T-helper 2 cell treated with Interferon-gamma antibody and Interleukin-4, amounts not matched to agents 5 μg/mL and 100 μg/mL, for 36 hours (primary cell): ENCODE results near the gene STK25.

Source experiments
- DNase-seq: peaks from one replicate; pipeline ENCODE4 v3.0.0; 2021; ENCODE audit warnings: low spot score
- H3K27ac Mint-ChIP-seq: one replicate; pipeline ENCODE4 v1.8.0; 2021; ENCODE audit warnings: mild to moderate bottlenecking, mixed read lengths
- H3K27me3 Mint-ChIP-seq: one replicate; pipeline ENCODE4 v1.8.0; 2021; ENCODE audit warnings: low read depth, mixed read lengths
- H3K36me3 Mint-ChIP-seq: one replicate; pipeline ENCODE4 v1.8.0; 2021; ENCODE audit warnings: low read depth, mixed read lengths
- H3K4me1 Mint-ChIP-seq: one replicate; pipeline ENCODE4 v1.8.0; 2021; ENCODE audit warnings: low read depth, mixed read lengths
- H3K4me3 Mint-ChIP-seq: one replicate; pipeline ENCODE4 v1.8.0; 2022; ENCODE audit warnings: mild to moderate bottlenecking, moderate library complexity, mixed read lengths
- H3K9me3 Mint-ChIP-seq: one replicate; pipeline ENCODE4 v1.8.0; 2021; ENCODE audit warnings: mixed read lengths

STK25 gene

DNA sequence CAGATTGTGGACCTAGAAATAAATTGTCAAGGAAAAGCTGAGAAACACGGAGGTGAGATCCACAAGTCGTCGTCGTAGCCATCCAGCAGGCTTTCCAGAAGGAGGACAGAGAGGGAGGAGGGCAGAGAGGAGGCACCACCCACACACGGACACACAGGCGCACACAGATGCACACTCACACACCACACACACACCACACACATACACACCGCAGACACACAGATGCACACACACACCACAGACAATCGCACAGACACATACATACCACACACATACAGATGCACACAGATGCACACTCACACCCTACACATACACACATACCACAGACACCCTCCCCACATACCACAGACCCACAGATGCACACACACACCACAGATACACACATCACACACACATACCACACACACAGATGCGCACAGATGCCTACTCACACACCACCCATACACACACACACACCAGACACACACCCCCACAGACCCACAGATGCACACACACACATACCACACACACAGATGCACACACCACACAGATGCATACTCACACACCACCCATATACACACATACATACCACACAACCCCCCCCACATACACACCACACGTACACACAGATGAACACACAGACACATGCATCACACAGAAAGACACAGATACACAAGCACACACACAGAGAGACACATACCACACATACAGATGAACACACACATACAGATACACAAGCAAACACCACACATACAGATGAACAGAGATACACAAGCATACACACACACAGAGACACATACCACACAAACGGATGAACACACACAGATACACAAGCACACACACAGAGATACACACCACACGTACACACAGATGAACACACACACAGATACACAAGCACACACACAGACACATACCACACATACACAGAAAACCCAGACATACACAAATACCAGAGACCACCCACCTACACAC lies 37.4 kb upstream of the STK25 start:
- H3K4me1 Mint-ChIP-seq = no peaks in the 10 kb centered on the region
- H3K9me3 Mint-ChIP-seq = no peaks in the 10 kb centered on the region
- H3K4me3 Mint-ChIP-seq = no peak overlapping the region
- H3K36me3 Mint-ChIP-seq = no peaks in the 10 kb centered on the region
- H3K27ac Mint-ChIP-seq = no peak overlapping the region
- no peak for DNase-seq
- H3K27me3 Mint-ChIP-seq = peaks cover 24% of the 10 kb centered on the region

DNA sequence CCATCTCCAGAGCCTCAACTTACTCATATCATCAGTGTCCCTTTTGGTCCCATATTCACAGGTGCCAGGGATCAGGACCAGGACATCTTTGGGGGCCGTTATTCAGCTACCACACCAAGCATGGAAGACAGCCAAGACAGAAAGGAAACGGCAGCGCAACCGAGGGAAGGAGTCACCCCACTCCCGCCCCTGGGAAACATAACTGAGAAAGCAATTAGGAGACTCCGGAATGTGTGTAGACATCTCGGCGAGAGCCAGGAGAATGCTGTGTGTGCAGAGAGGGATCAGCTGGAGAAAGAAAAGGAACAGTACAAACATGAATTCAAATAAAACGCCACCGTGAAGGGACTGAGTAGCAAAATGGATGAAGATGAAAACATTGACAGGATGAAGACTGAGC lies 36.7 kb upstream of the STK25 start:
- no peak overlapping the region for H3K4me3 Mint-ChIP-seq
- no peaks in the 10 kb centered on the region for H3K9me3 Mint-ChIP-seq
- H3K4me1 Mint-ChIP-seq = peaks cover 2% of the 10 kb centered on the region
- no peak for DNase-seq
- no peak overlapping the region for H3K27ac Mint-ChIP-seq
- peaks cover 29% of the 10 kb centered on the region for H3K27me3 Mint-ChIP-seq
- no peaks in the 10 kb centered on the region for H3K36me3 Mint-ChIP-seq

DNA sequence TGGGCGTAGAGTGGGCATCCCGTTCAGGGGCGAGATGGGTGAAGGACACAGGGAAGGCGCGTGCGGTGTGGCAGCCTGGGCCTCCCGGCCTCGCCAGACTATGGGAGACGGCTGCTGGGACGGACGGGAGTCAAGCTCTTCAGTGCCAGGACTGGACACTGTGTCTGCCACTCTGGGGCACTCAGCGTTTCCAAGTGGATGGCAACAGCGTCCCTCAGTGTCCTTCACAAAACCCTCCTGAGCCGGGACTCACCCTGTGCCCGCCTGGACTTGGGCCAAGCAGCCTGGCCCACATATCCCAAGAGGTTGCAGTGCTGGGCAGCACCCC lies 33.9 kb upstream of the STK25 start:
- H3K27me3 Mint-ChIP-seq = peaks cover 27% of the 10 kb centered on the region
- H3K36me3 Mint-ChIP-seq = no peaks in the 10 kb centered on the region
- no peak overlapping the region for H3K4me3 Mint-ChIP-seq

DNA sequence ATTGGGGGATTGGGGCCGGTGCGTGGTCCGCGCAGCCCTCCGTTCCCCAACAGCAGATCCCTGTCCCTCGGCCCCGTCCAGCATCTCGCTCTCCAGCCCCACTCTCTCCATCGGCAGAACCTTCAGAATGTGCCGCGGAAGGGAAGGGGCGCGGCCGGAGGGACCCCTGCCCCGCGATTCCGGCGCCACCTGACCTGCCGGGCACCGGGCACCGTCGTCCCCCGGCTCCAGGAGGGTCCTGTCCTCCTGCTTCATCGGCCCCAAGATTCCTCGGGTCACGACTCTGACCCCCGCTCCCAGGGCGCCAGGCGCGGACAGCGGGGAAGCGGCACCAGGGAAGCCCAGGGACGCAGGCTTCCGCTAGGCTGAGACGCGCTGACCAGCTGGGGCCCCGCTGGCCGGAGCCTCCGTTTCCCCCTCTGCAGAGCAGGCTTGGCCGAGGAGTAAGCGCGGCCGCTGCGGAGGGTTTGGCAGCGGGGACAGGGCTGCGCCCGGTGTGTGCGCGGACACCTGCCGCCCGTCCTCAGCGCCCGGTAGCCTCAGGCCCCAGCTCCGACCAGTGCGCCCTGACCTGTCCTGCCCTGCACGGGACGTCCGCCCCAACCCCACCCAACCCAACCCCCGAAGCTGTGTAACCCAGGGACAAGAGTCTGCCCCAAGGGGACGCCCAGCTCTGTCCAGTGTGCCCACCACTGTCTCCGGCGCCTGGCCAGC lies 33.3 kb upstream of the STK25 start:
- H3K4me1 Mint-ChIP-seq = peaks cover 2% of the 10 kb centered on the region
- no peaks in the 10 kb centered on the region for H3K9me3 Mint-ChIP-seq
- DNase-seq = no peak
- H3K27me3 Mint-ChIP-seq = peaks cover 23% of the 10 kb centered on the region
- H3K27ac Mint-ChIP-seq = no peak overlapping the region
- no peak overlapping the region for H3K4me3 Mint-ChIP-seq
- no peaks in the 10 kb centered on the region for H3K36me3 Mint-ChIP-seq

More for the DNA sequence above, 33.9 kb upstream of the STK25 start:
- Mint-ChIP-seq H3K27ac (no peak overlapping the region), H3K9me3 (no peaks in the 10 kb centered on the region), H3K4me1 (peaks cover 2% of the 10 kb centered on the region)
- no peak for DNase-seq

DNA sequence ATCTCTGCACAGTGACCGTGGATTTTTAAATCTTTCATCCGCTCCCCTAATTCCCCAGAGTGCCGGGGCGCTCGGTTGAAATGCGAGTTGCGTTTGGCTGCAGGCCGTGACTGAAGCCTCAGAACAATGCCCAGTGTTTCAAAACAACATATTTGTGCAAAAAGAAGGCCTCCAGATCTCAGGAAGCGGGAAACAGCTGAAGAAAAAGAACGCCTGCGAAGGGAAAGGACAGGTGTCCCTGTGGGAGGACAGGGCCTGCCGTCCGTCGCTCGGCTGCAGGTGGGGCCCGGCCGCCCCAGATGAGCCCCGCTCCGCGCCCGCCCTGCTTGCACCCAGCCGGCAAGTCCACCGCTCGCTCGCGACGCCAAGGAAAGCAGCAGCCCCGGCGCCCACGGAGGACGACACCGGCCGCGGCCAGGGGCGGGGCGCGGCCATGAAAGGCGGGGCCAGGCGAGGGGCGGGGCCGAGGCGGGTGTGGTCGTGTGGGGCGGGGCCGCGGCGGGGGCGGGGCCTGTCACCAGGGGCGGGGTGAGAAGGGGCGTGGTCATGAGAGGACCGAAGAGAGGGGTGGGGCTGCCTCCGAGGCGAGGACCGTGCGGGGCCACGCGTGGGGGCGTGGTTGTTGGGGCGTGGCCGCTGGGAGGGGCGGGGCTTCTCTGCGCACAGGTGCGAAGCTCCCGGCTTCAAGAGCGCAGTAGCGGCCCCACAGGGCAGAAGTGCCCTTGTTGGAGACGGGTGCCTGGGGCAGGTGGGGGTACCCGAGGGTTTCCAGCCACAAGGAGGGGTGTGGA lies 32.6 kb upstream of the STK25 start:
- Mint-ChIP-seq H3K4me1 (peaks cover 2% of the 10 kb centered on the region), H3K36me3 (no peaks in the 10 kb centered on the region), H3K27me3 (peaks cover 23% of the 10 kb centered on the region), H3K9me3 (no peaks in the 10 kb centered on the region), H3K4me3 (peak overlapping the region; percentile 61), H3K27ac (no peak overlapping the region)
- DNase-seq = peak; percentile 59

DNA sequence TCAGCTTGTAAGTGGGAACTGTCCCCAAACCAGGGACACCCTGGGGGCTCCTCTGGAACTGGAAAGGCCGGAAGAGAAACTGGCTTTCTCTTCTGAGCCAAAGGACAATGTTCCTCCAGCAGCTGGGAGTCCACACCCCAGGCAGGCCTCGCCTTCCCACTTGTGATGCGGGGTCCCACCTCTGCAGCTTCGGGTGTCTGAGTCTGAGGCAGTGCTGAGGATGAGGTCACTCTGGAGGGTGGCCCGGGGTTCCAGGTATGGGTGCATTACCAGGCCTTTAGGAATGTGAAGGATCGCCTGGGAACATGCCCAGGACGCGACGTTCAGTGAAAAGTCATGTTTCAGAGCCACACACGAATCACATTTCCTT lies 32.0 kb upstream of the STK25 start:
- Mint-ChIP-seq H3K4me1 (peaks cover 2% of the 10 kb centered on the region), H3K9me3 (no peaks in the 10 kb centered on the region), H3K27me3 (peaks cover 23% of the 10 kb centered on the region), H3K27ac (no peak overlapping the region), H3K36me3 (no peaks in the 10 kb centered on the region), H3K4me3 (peak overlapping the region; percentile 61)
- no peak for DNase-seq

DNA sequence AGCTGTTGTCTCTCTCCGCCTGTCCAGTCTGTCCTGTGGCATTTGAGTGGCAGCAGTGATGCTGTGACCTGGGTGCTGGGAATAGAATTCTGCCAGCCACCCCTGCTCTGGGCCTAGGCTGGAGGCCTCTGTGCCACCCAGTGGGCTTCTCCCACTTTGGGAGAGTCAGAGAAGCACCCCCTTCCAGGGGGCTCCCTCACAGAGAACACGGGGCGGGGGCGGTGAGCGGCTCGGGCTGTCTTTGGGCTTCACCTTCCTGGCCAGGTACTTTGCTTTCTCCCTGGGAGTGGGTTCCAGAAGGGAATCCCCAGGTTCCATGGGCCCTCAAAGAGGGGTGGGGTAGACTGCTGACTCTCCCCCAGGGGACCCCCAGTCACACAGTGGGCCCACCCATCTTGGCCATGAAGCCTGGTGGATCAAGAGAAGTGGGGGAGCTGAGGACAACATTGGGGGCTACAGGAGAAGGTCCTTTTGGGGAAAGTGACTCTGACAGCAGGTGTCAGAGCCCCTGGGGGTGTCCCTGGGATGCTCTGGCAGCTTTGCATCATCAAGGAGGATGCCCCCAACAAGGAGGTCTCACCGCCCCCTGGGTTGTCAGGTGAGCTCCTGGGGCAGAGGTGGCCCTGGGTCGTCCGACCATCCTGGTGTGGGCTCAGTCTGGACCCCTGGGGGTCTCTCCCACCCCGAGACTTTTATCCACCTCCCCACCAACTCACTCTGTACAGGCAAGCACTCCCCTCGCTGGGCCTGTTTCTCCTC lies 31.4 kb upstream of the STK25 start:
- Mint-ChIP-seq H3K4me1 (peaks cover 2% of the 10 kb centered on the region), H3K36me3 (no peaks in the 10 kb centered on the region), H3K9me3 (no peaks in the 10 kb centered on the region), H3K4me3 (no peak overlapping the region), H3K27ac (no peak overlapping the region), H3K27me3 (peaks cover 23% of the 10 kb centered on the region)
- no peak for DNase-seq

DNA sequence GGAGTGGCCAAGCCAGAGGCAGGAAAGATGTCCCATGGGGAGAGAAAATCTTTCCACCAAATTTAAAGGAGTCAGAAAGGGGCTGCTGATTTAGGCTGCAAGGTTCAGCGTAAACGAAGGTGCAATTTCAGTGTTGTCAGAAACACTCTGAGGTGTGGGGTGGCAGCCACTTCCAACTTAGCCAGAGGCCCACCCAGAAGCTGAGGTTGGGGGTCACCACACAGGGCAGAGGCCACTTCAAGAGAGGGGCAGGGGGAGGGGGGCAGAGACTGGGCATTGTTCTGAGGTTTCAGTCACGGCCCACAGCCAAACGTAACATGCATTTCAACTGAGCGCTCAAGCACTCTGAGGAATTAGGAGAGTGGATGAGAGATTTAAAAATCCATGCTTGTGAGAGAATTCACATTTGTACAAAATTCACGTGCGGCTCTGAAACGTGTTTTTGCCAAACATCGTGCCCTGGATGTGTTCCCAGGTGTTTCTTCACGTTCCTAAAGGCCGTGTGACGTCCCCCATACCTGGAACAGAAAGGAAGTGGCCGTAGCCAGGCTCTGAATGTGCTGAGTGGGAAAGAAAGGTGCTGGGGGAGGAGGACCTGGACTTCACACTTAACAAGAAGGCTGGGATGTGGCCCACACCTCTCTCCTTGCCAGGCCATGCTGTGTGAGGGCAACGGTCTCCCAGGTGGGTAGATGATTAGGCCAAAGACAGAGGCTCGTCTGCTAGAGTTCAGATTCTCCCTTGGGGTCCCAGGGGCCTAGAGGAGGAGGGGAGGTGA lies 30.6 kb upstream of the STK25 start:
- Mint-ChIP-seq H3K4me3 (no peak overlapping the region), H3K36me3 (no peaks in the 10 kb centered on the region), H3K27ac (no peak overlapping the region), H3K9me3 (no peaks in the 10 kb centered on the region), H3K4me1 (peaks cover 2% of the 10 kb centered on the region), H3K27me3 (peaks cover 23% of the 10 kb centered on the region)
- no peak for DNase-seq

DNA sequence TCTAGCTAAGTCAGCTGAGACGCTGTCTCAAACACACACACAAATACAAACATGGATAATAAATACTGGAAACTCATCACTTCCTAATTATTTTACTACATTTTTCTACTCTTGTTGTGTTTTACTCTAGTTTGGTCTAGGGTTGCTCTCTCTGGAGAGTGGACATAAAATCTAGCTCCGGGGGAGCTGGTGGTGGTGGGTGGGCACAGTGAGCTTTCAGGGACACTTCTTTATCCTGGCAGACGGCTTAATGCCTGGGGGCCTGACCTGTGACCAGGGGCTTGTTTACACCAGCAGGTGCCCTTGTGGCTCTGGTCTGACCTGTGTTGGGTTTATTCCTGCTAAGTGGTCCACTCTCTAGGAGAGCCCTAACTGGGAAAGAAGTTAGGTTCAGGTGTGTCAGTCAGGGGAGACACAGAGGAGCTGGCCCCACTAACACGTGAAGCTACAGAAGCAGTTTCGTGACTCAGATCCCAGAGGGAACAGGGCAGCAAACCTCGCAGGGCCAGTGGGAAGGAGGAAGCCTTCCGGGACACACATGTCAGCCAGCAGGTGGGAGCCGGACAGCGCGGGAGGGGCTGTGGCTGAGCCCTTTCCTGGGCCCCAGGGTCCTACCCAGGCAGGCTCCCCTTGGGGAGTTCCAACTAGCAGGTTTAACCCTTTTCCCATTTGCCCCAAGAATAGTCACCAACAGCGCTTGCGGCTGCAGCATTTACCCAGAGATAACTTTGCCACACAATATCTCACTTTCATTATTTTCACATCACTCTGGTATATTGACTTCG lies 27.7 kb upstream of the STK25 start:
- Mint-ChIP-seq H3K27ac (no peak overlapping the region), H3K4me3 (no peak overlapping the region), H3K27me3 (peaks cover 12% of the 10 kb centered on the region), H3K4me1 (peaks cover 2% of the 10 kb centered on the region), H3K9me3 (no peaks in the 10 kb centered on the region), H3K36me3 (no peaks in the 10 kb centered on the region)
- DNase-seq = no peak

DNA sequence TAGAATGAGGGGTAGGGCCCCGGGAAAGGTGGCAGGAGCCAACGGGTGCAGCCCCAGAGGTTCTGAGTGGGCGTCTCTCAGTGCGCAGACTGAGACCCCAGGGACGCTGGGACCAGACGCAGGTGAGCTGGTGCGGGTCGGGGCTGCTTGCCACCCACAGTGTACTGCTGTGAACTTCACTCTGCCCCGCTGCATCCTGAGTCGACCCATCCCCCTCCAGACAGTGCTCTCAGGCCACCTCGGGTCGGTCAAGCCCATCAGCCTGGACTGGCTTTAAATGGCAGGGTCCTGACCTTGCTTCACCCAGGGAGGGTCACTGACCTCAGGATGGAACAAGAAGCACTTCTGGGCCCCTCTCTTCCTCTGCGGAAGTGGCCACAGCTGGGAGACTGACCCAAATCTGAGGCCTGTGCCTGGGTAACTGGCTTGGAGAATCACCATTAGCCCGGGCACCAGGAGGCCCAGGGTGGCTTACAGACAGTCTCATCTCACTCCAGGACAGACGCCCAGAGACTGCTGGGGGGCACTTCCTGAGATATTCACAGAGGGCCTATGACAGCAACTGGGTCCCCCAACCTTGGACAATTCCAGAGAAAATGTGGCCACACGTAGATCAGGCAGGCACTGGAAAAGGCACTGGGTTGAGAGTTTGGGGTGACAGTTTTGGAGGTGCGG lies 26.5 kb upstream of the STK25 start:
- Mint-ChIP-seq H3K27me3 (peaks cover 7% of the 10 kb centered on the region), H3K4me1 (no peaks in the 10 kb centered on the region), H3K4me3 (no peak overlapping the region), H3K9me3 (no peaks in the 10 kb centered on the region), H3K36me3 (no peaks in the 10 kb centered on the region), H3K27ac (no peak overlapping the region)
- DNase-seq = no peak

DNA sequence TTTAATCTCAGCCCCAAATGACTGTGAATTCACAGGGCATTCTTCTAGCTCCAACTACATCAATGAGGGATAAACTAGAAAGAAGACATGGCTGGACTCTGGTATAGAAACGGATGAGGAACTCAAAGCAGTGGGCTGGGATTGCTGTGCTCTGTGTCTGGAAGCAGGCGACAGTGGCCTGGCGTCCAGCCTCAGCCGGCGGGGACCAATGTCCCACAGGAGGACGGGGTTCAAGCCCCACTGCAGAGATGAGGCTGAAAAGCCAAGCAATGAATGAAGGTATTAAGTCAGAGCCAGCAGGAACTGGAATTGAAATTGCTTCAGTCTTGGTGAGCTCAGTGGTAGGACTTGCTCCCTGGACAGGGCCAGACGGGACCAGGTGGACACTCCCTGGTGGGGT lies 25.9 kb upstream of the STK25 start:
- peaks cover 6% of the 10 kb centered on the region for H3K27me3 Mint-ChIP-seq
- no peaks in the 10 kb centered on the region for H3K36me3 Mint-ChIP-seq
- no peak overlapping the region for H3K4me3 Mint-ChIP-seq
- H3K27ac Mint-ChIP-seq = no peak overlapping the region
- no peak for DNase-seq
- H3K9me3 Mint-ChIP-seq = no peaks in the 10 kb centered on the region
- H3K4me1 Mint-ChIP-seq = no peaks in the 10 kb centered on the region
